ENCODE data around the gene AK3. TPM values are rescaled to one million over a fixed set of nuclear protein-coding genes. Genes with fewer than 3 reads are reported as not detected.

AK3 gene
- total RNA-seq, 1 experiment from 2014 or later = 41.5 TPM

DNA sequence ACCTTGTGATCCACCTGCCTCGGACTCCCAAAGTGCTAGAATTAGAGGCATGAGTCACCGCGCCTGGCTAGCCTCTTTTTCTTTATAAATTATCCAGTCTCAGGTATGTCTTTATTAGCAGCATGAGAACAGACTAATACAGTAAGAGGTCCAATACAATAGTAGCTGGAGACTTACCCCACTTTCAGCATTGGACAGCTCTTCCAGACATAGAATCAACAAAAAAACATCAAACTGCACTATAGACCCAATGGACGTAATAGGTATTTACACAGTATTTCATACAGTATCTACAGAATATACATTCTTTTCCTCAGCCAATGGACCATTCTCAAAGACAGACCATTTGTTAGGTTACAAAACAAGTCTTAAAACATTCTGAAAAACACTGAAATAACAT lies 45.6 kb upstream of the AK3 start:
- no peak overlapping the region for H3K4ac ChIP-seq (ENCODE audit: low read depth, low read length)
- TF ChIP-seq, protein P1, sequence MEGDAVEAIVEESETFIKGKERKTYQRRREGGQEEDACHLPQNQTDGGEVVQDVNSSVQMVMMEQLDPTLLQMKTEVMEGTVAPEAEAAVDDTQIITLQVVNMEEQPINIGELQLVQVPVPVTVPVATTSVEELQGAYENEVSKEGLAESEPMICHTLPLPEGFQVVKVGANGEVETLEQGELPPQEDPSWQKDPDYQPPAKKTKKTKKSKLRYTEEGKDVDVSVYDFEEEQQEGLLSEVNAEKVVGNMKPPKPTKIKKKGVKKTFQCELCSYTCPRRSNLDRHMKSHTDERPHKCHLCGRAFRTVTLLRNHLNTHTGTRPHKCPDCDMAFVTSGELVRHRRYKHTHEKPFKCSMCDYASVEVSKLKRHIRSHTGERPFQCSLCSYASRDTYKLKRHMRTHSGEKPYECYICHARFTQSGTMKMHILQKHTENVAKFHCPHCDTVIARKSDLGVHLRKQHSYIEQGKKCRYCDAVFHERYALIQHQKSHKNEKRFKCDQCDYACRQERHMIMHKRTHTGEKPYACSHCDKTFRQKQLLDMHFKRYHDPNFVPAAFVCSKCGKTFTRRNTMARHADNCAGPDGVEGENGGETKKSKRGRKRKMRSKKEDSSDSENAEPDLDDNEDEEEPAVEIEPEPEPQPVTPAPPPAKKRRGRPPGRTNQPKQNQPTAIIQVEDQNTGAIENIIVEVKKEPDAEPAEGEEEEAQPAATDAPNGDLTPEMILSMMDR (conservative IDR thresholded peaks at IDR 0.05) = no peak
- H3K27me3 ChIP-seq (ENCODE audit: insufficient read depth, low read length) = no peaks in the 10 kb centered on the region
- DNase-seq = no peak
- H4K91ac ChIP-seq (ENCODE audit: insufficient read length, low read depth, low read length) = no peak overlapping the region
- Mint-ChIP-seq H3K4me1 (peaks cover 9 to 18% of the 10 kb centered on the region in 2 experiments), H3K27ac (no peak overlapping the region), H3K36me3 (ENCODE audit: insufficient read depth in 1 of 3, low read depth in 3 of 3) (no peaks in the 10 kb centered on the region; a peak in 1 of 7 replicates), H3K4me3 (no peak overlapping the region), H3K27me3 (ENCODE audit: low read depth) (peaks cover 6% of the 10 kb centered on the region), H3K9me3 (no peaks in the 10 kb centered on the region)
- no peaks in the 10 kb centered on the region for H3K4me1 ChIP-seq (ENCODE audit: insufficient read depth, low read length)
- no peak overlapping the region for H3K14ac ChIP-seq (ENCODE audit: insufficient read depth, low read length)
- no CpG with 5 or more reads among the region's 4 CpGs for WGBS (ENCODE audit: extremely low coverage, insufficient read length, low lambda C conversion rate)
- no peak overlapping the region for H3K23ac ChIP-seq (ENCODE audit: insufficient read length, low read depth, low read length)
- H4K8ac ChIP-seq (replicated peaks; ENCODE audit: insufficient read length, low read depth, low read length) = no peak overlapping the region
- H3K79me1 ChIP-seq (ENCODE audit: insufficient read depth, low read depth, low read length, poor library complexity, severe bottlenecking) = no peaks in the 10 kb centered on the region
- no peaks in the 10 kb centered on the region for H3K79me2 ChIP-seq (ENCODE audit: insufficient read depth, low read length)
- H2BK120ac ChIP-seq (ENCODE audit: low read depth, low read length, poor library complexity, severe bottlenecking) = no peak overlapping the region
- H2BK20ac ChIP-seq (ENCODE audit: low read depth, low read length, poor library complexity, severe bottlenecking) = no peak overlapping the region
- no peak overlapping the region for H4K5ac ChIP-seq (ENCODE audit: insufficient read length, low read depth, low read length)
- H2AK5ac ChIP-seq (ENCODE audit: insufficient read length, low read length) = no peak overlapping the region
- H3K4me2 ChIP-seq (ENCODE audit: insufficient read depth, insufficient read length, low read length) = no peak overlapping the region
- no peak overlapping the region for H2BK5ac ChIP-seq (ENCODE audit: insufficient read length, low read length)
- no peaks in the 10 kb centered on the region for H4K20me1 ChIP-seq (ENCODE audit: control insufficient read depth, insufficient read depth, insufficient read length)
- no peaks in the 10 kb centered on the region for H3K23me2 ChIP-seq (ENCODE audit: insufficient read length, low read depth, low read length, poor library complexity, severe bottlenecking)
- H2AFZ ChIP-seq (ENCODE audit: low read length) = no peak overlapping the region
- H3K56ac ChIP-seq (ENCODE audit: insufficient read length, low read depth, low read length) = no peak overlapping the region
- no peak overlapping the region for H2BK12ac ChIP-seq (ENCODE audit: insufficient read length, low read depth, low read length)
- no peak overlapping the region for H3K9ac ChIP-seq (ENCODE audit: extremely low read depth, insufficient read length, low read length)
- H3K18ac ChIP-seq (ENCODE audit: insufficient read length, low read depth, low read length) = no peak overlapping the region
- H3K9me3 ChIP-seq (ENCODE audit: control insufficient read depth, low read depth, low read length) = no peaks in the 10 kb centered on the region
- H3K27ac ChIP-seq (ENCODE audit: insufficient read length, low read depth, low read length) = no peak overlapping the region
- no peak overlapping the region for H3T11ph ChIP-seq (ENCODE audit: low read length)
- no peak overlapping the region for H2BK15ac ChIP-seq (ENCODE audit: low read depth, low read length)
